PC-3 (cell line): ENCODE results near the gene SLC9A3. TPM values are rescaled to one million over a fixed set of nuclear protein-coding genes. Genes with fewer than 3 reads are reported as not detected.

Experiments
- ATAC-seq: fragments of 200-7000 bp; cut with Tn5 transposase; 2 replicates; pipeline ENCODE4 v1.9.1; 2020; ENCODE audit warnings: mild to moderate bottlenecking, moderate library complexity
- BruUV-seq: library from RNA; stranded (reverse); fragments of 400-500 nt; replicated peaks from 2 replicates; lab custom pipeline; 2021; lab: Mats Ljungman, UMichigan
- CTCF ChIA-PET: fragments of 300-600 bp; sonication (Branson Sonifier 250); formaldehyde crosslinking; loops from one replicate; lab custom pipeline; 2022; ENCODE audit warnings: antibody characterized with exemption; lab: Charles Lee
- POLR2A ChIA-PET: fragments of 300-600 bp; sonication (Branson Sonifier 250); formaldehyde crosslinking; loops from one replicate; lab custom pipeline; 2022; ENCODE audit warnings: antibody characterized with exemption; ENCODE audit not compliant: unreplicated experiment; lab: Charles Lee
- DNase-seq: peaks from one replicate; pipeline ENCODE4 v3.0.0-alpha.2; 2015
- H2AFZ ChIP-seq: fragments of 300-600 bp; sonication (generic); 2 replicates; pipeline ENCODE4 v1.6.0; 2016; ENCODE audit warnings: antibody characterized with exemption, low read length
- H3F3A ChIP-seq: fragments of 300-600 bp; sonication (generic); one replicate; pipeline ENCODE4 v1.6.0; 2017; ENCODE audit warnings: antibody characterized with exemption, low read length, control low read depth, mild to moderate bottlenecking; ENCODE audit not compliant: unreplicated experiment
- H3K27ac ChIP-seq: fragments of 300-600 bp; sonication (generic); 2 replicates; pipeline ENCODE4 v1.5.1; 2016; ENCODE audit warnings: mild to moderate bottlenecking, low read length
- H3K27me3 ChIP-seq: fragments of 300-600 bp; sonication (generic); 2 replicates; pipeline ENCODE4 v1.6.1; 2016; ENCODE audit warnings: low read length, mixed read lengths
- H3K36me3 ChIP-seq: fragments of 300-600 bp; sonication (generic); 2 replicates; pipeline ENCODE4 v1.6.1; 2016; ENCODE audit warnings: low read depth, mixed run types, low read length, mixed read lengths
- H3K4me1 ChIP-seq: fragments of 300-600 bp; sonication (generic); 2 replicates; pipeline ENCODE4 v1.5.1; 2016; ENCODE audit warnings: low read length; ENCODE audit not compliant: insufficient read depth
- H3K4me2 ChIP-seq: fragments of 300-600 bp; sonication (generic); 2 replicates; pipeline ENCODE4 v1.6.0; 2016; ENCODE audit warnings: low read length
- H3K4me3 ChIP-seq: fragments of 300-600 bp; sonication (generic); 2 replicates; pipeline ENCODE4 v1.5.1; 2016; ENCODE audit warnings: mild to moderate bottlenecking, low read length, mixed read lengths
- H3K79me2 ChIP-seq: fragments of 300-600 bp; sonication (generic); 2 replicates; pipeline ENCODE4 v1.6.1; 2017; ENCODE audit warnings: low read length, mixed read lengths
- H3K9ac ChIP-seq: fragments of 300-600 bp; sonication (generic); 2 replicates; pipeline ENCODE4 v1.6.0; 2016; ENCODE audit warnings: mild to moderate bottlenecking, low read length
- H3K9me2 ChIP-seq: fragments of 300-600 bp; sonication (generic); replicated peaks from 2 replicates; pipeline ENCODE4 v1.6.1; 2016; ENCODE audit warnings: mixed run types, low read length, mixed read lengths
- H3K9me3 ChIP-seq: fragments of 300-600 bp; sonication (generic); 2 replicates; pipeline ENCODE4 v1.6.1; 2016; ENCODE audit warnings: low read length, mixed read lengths
- H4K20me1 ChIP-seq: fragments of 300-600 bp; sonication (generic); 2 replicates; pipeline ENCODE4 v1.6.1; 2016; ENCODE audit warnings: low read length, mixed read lengths
- CTCF ChIP-seq: fragments of 300-600 bp; sonication (generic); conservative IDR thresholded peaks from 2 replicates; pipeline ENCODE4 v1.5.1; 2017; ENCODE audit warnings: antibody characterized with exemption, low read depth, mild to moderate bottlenecking, low read length
- EZH2 ChIP-seq: fragments of 300-600 bp; sonication (generic); IDR thresholded peaks from one replicate; pipeline ENCODE4 v1.6.1; 2017; ENCODE audit warnings: antibody characterized with exemption, mild to moderate bottlenecking, low read length; ENCODE audit not compliant: unreplicated experiment
- EZH2phosphoT487 ChIP-seq: fragments of 300-600 bp; sonication (generic); IDR thresholded peaks from 2 replicates; pipeline ENCODE4 v1.6.1; 2018; ENCODE audit warnings: mild to moderate bottlenecking, antibody characterized with exemption, low read length, borderline replicate concordance
- intact Hi-C: fragments of 100-400 bp; cut with micrococcal nuclease; formaldehyde crosslinking; loops from 2 replicates; pipeline ENCODE4 v1.9.0; 2023
- total RNA-seq: library from RNA; depleted of rRNA; stranded (reverse); fragments of >200 nt; gene quantifications from 2 replicates; pipeline ENCODE4 v1.2.3, GENCODE V29; 2014

The SLC9A3 gene
- total RNA-seq, 1 experiment from 2014 or later, result 4.9 TPM

GRCh38 chr5:468401-468800, 55.8 kb downstream of the SLC9A3 start:
- no peaks in the 10 kb centered on the region for H3F3A ChIP-seq
- no peaks in the 10 kb centered on the region for H4K20me1 ChIP-seq
- ATAC-seq (no peak), DNase-seq (no peak)
- H3K79me2 ChIP-seq, result peaks cover 33% of the 10 kb centered on the region
- no peaks in the 10 kb centered on the region for H3K9me3 ChIP-seq
- no peak overlapping the region for H3K4me3 ChIP-seq
- H3K27me3 ChIP-seq, result no peaks in the 10 kb centered on the region
- peaks cover 26% of the 10 kb centered on the region for H3K4me1 ChIP-seq
- H3K9me2 ChIP-seq, result no peaks in the 10 kb centered on the region
- ChIA-PET POLR2A (no interaction called here), CTCF (no interaction called here)
- H3K4me2 ChIP-seq, result no peak overlapping the region
- no peak overlapping the region for H2AFZ ChIP-seq
- H3K36me3 ChIP-seq, result peaks cover 2% of the 10 kb centered on the region; the same call in 1 of the 2 replicates
- no TSS peak for BruUV-seq
- H3K9ac ChIP-seq, result no peak overlapping the region
- intact Hi-C loops, result no loop called here
- H3K27ac ChIP-seq, result no peak overlapping the region
- TF ChIP-seq EZH2phosphoT487 (no peak), EZH2 (no peak), CTCF (no peak)

GRCh38 chr5:466661-467310, 57.5 kb downstream of the SLC9A3 start:
- Histone ChIP-seq H3F3A (no peaks in the 10 kb centered on the region), H3K4me1 (peaks cover 17% of the 10 kb centered on the region), H3K36me3 (peaks cover 9% of the 10 kb centered on the region; the same call in 1 of the 2 replicates), H3K9me3 (no peaks in the 10 kb centered on the region), H3K9me2 (no peaks in the 10 kb centered on the region), H3K27ac (no peak overlapping the region), H4K20me1 (no peaks in the 10 kb centered on the region), H3K27me3 (no peaks in the 10 kb centered on the region), H3K4me3 (no peak overlapping the region), H3K79me2 (peaks cover 23% of the 10 kb centered on the region), H2AFZ (no peak overlapping the region), H3K9ac (no peak overlapping the region), H3K4me2 (no peak overlapping the region)
- POLR2A ChIA-PET, result no interaction called here
- CTCF ChIA-PET, result no interaction called here
- no TSS peak for BruUV-seq
- intact Hi-C loops, result no loop called here
- no peak for DNase-seq
- ATAC-seq, result no peak
- TF ChIP-seq EZH2 (no peak), EZH2phosphoT487 (no peak), CTCF (no peak)
